Activated naive CD8-positive, alpha-beta T cell (primary cell): ENCODE results near the gene CCDC138.

Source experiments
- H3K27ac Mint-ChIP-seq: one replicate; pipeline ENCODE4 v1.8.0; 2021; ENCODE audit warnings: mixed read lengths
- H3K27me3 Mint-ChIP-seq: one replicate; pipeline ENCODE4 v1.8.0; 2021; ENCODE audit warnings: mixed read lengths
- H3K36me3 Mint-ChIP-seq: one replicate; pipeline ENCODE4 v1.8.0; 2021; ENCODE audit warnings: mixed read lengths
- H3K4me1 Mint-ChIP-seq: one replicate; pipeline ENCODE4 v1.8.0; 2021; ENCODE audit warnings: low read depth, mixed read lengths
- H3K4me3 Mint-ChIP-seq: one replicate; pipeline ENCODE4 v1.8.0; 2021; ENCODE audit warnings: mild to moderate bottlenecking, mixed read lengths
- H3K9me3 Mint-ChIP-seq: one replicate; pipeline ENCODE4 v1.8.0; 2021; ENCODE audit warnings: low read depth, mixed read lengths

The CCDC138 gene

GRCh38 chr2:108924580-108925251 is 138.1 kb downstream of the CCDC138 start:
- no peaks in the 10 kb centered on the region for H3K27me3 Mint-ChIP-seq
- no peak overlapping the region for H3K4me3 Mint-ChIP-seq
- no peaks in the 10 kb centered on the region for H3K9me3 Mint-ChIP-seq
- peaks cover 6% of the 10 kb centered on the region for H3K4me1 Mint-ChIP-seq
- no peak overlapping the region for H3K27ac Mint-ChIP-seq
- H3K36me3 Mint-ChIP-seq, result peaks cover 2% of the 10 kb centered on the region

GRCh38 chr2:108925286-108925685 is 138.7 kb downstream of the CCDC138 start:
- Mint-ChIP-seq H3K4me1 (peaks cover 6% of the 10 kb centered on the region), H3K36me3 (peaks cover 2% of the 10 kb centered on the region), H3K27me3 (no peaks in the 10 kb centered on the region), H3K4me3 (no peak overlapping the region), H3K9me3 (no peaks in the 10 kb centered on the region), H3K27ac (no peak overlapping the region)

GRCh38 chr2:108925735-108926134 is 139.2 kb downstream of the CCDC138 start:
- Mint-ChIP-seq H3K4me3 (no peak overlapping the region), H3K36me3 (peaks cover 2% of the 10 kb centered on the region), H3K27ac (no peak overlapping the region), H3K9me3 (no peaks in the 10 kb centered on the region), H3K4me1 (peaks cover 6% of the 10 kb centered on the region), H3K27me3 (no peaks in the 10 kb centered on the region)
